Astrocyte (in vitro differentiated cells and primary cell): ENCODE data around the gene NOP10. TPM values are rescaled to one million over a fixed set of nuclear protein-coding genes. Genes with fewer than 3 reads are reported as not detected.

ENCODE experiments used
- DNase-seq: peaks from one replicate; pipeline ENCODE4 v3.0.0-alpha.2; 2010; ENCODE audit warnings: low read depth
- FAIRE-seq: peaks from 2 replicates; lab custom pipeline; 2011; peaks lifted over from hg19 to GRCh38; lab: Jason Lieb, UNC
- H2AFZ ChIP-seq: 2 replicates; pipeline ENCODE4 v1.6.0; 2012; ENCODE audit warnings: low read depth, low read length, inconsistent platforms
- H3K27ac ChIP-seq: 2 replicates; pipeline ENCODE4 v1.5.1; 2011; ENCODE audit warnings: low read depth, low read length, inconsistent platforms
- H3K27me3 ChIP-seq: 2 replicates; pipeline ENCODE4 v1.6.0; 2011; ENCODE audit warnings: low read length, inconsistent platforms; ENCODE audit not compliant: insufficient read depth
- H3K36me3 ChIP-seq: 2 replicates; pipeline ENCODE4 v1.5.1; 2011; ENCODE audit warnings: low read length, inconsistent platforms; ENCODE audit not compliant: insufficient read depth
- H3K4me1 ChIP-seq: 2 replicates; pipeline ENCODE4 v1.5.1; 2011; ENCODE audit warnings: low read length, inconsistent platforms; ENCODE audit not compliant: insufficient read depth
- H3K4me2 ChIP-seq: 2 replicates; pipeline ENCODE4 v1.6.0; 2012; ENCODE audit warnings: low read length, inconsistent platforms
- H3K4me3 ChIP-seq: 2 replicates; pipeline ENCODE4 v1.5.1; 2011; ENCODE audit warnings: low read depth, mild to moderate bottlenecking, low read length, inconsistent platforms; ENCODE audit not compliant: insufficient read depth
- H3K79me2 ChIP-seq: 2 replicates; pipeline ENCODE4 v1.6.0; 2012; ENCODE audit warnings: mild to moderate bottlenecking, low read length, inconsistent platforms; ENCODE audit not compliant: insufficient read depth
- H3K9ac ChIP-seq: 2 replicates; pipeline ENCODE4 v1.6.0; 2012; ENCODE audit warnings: mild to moderate bottlenecking, low read length, inconsistent platforms
- H3K9me3 ChIP-seq: 2 replicates; pipeline ENCODE4 v1.5.1; 2012; ENCODE audit warnings: low read depth, mild to moderate bottlenecking, low read length, inconsistent platforms; ENCODE audit not compliant: insufficient read depth
- H4K20me1 ChIP-seq: 2 replicates; pipeline ENCODE4 v1.6.0; 2012; ENCODE audit warnings: low read length, inconsistent platforms; ENCODE audit not compliant: insufficient read depth
- H3K27ac Mint-ChIP-seq: one replicate; pipeline ENCODE4 v1.8.0; 2021; ENCODE audit warnings: mild to moderate bottlenecking, mixed read lengths; ENCODE audit not compliant: unreplicated experiment
- H3K27me3 Mint-ChIP-seq: one replicate; pipeline ENCODE4 v1.8.0; 2021; ENCODE audit warnings: low read depth, mixed read lengths; ENCODE audit not compliant: unreplicated experiment
- H3K36me3 Mint-ChIP-seq: one replicate; pipeline ENCODE4 v1.8.0; 2021; ENCODE audit warnings: low read depth, mixed read lengths; ENCODE audit not compliant: unreplicated experiment
- H3K4me1 Mint-ChIP-seq: one replicate; pipeline ENCODE4 v1.8.0; 2021; ENCODE audit warnings: low read depth, mixed read lengths; ENCODE audit not compliant: unreplicated experiment
- H3K4me3 Mint-ChIP-seq: one replicate; pipeline ENCODE4 v1.8.0; 2021; ENCODE audit warnings: mild to moderate bottlenecking, moderate library complexity, mixed read lengths; ENCODE audit not compliant: unreplicated experiment
- H3K9me3 Mint-ChIP-seq: one replicate; pipeline ENCODE4 v1.8.0; 2021; ENCODE audit warnings: mild to moderate bottlenecking, mixed read lengths; ENCODE audit not compliant: unreplicated experiment
- EZH2 ChIP-seq: IDR thresholded peaks from 2 replicates; pipeline ENCODE4 v1.6.1; 2012; ENCODE audit warnings: mild to moderate bottlenecking, low read length, inconsistent platforms; ENCODE audit not compliant: insufficient read depth
- total RNA-seq: library from RNA; stranded (reverse); gene quantifications from 2 replicates; pipeline ENCODE4 v1.2.1, GENCODE V29; 2021
- TF ChIP-seq, protein P1 (sequence below): IDR thresholded peaks from 2 replicates; pipeline ENCODE4 v1.5.1; 2011; ENCODE audit warnings: low read depth, mild to moderate bottlenecking, inconsistent platforms, low read length, moderate library complexity; ENCODE audit not compliant: insufficient read depth

NOP10 gene
- total RNA-seq, 1 donor from 2014 or later = 224 TPM

DNA sequence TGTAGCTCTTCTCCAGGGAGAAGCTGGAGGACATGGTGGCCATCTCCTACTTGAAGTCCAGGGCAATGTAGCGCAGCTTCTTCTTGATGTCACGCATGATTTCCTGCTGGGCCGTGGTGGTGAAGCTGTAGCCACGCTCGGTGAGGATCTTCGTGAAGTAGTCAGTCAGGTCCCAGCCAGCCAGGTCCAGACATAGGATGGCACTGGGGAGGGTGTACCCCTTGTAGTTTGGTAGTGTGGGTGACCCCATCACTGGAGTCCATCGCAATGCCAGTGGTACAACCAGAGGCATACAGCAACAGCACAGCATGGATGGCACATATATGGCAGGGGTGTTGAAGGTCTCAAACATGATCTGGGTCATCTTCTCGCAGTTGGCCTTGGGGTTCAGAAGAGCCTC is 31.0 kb upstream of the NOP10 start:
- Histone ChIP-seq H3K27ac (no peak overlapping the region), H3K4me2 (no peak overlapping the region), H4K20me1 (no peaks in the 10 kb centered on the region), H3K4me1 (no peaks in the 10 kb centered on the region), H3K36me3 (no peaks in the 10 kb centered on the region), H3K9me3 (no peaks in the 10 kb centered on the region), H3K9ac (no peak overlapping the region), H3K79me2 (no peaks in the 10 kb centered on the region), H2AFZ (no peak overlapping the region), H3K27me3 (no peaks in the 10 kb centered on the region), H3K4me3 (no peak overlapping the region)
- H3K36me3 Mint-ChIP-seq = peaks cover 6% of the 10 kb centered on the region
- H3K9me3 Mint-ChIP-seq = peaks cover 5% of the 10 kb centered on the region
- peaks cover 7% of the 10 kb centered on the region for H3K4me1 Mint-ChIP-seq
- H3K4me3 Mint-ChIP-seq = no peak overlapping the region
- TF ChIP-seq EZH2 = no peak
- TF ChIP-seq, protein P1, sequence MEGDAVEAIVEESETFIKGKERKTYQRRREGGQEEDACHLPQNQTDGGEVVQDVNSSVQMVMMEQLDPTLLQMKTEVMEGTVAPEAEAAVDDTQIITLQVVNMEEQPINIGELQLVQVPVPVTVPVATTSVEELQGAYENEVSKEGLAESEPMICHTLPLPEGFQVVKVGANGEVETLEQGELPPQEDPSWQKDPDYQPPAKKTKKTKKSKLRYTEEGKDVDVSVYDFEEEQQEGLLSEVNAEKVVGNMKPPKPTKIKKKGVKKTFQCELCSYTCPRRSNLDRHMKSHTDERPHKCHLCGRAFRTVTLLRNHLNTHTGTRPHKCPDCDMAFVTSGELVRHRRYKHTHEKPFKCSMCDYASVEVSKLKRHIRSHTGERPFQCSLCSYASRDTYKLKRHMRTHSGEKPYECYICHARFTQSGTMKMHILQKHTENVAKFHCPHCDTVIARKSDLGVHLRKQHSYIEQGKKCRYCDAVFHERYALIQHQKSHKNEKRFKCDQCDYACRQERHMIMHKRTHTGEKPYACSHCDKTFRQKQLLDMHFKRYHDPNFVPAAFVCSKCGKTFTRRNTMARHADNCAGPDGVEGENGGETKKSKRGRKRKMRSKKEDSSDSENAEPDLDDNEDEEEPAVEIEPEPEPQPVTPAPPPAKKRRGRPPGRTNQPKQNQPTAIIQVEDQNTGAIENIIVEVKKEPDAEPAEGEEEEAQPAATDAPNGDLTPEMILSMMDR = no peak
- no peak for DNase-seq
- FAIRE-seq = no peak
- H3K27me3 Mint-ChIP-seq = no peaks in the 10 kb centered on the region
- H3K27ac Mint-ChIP-seq = no peak overlapping the region

DNA sequence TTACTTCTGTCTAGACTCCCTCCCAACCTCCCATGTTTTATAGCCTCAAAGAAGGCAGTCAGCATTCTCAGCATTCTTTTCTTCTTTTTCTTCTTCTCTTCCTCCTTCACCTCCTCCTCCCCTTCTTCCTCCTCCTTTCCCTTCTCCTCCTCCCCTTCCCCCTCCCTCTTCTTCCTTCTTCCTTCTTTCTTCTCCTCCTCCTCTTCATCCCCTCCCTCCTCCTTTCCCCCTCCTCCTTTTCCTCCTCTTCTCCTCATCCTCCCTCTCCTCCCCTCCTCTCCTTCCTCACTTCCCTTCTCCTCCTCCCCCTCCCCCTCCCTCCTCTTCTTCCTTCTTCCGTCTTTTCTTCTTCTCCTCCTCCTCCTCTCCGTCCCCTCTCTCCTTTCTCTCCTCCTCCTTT is 27.7 kb upstream of the NOP10 start:
- Mint-ChIP-seq H3K9me3 (peaks cover 5% of the 10 kb centered on the region), H3K4me1 (peaks cover 13% of the 10 kb centered on the region), H3K27ac (peak overlapping the region; percentile 12), H3K36me3 (peaks cover 4% of the 10 kb centered on the region), H3K4me3 (no peak overlapping the region), H3K27me3 (no peaks in the 10 kb centered on the region)
- DNase-seq (no peak), FAIRE-seq (no peak)
- Histone ChIP-seq H4K20me1 (peaks cover 7% of the 10 kb centered on the region), H3K4me2 (no peak overlapping the region), H3K9ac (no peak overlapping the region), H2AFZ (no peak overlapping the region), H3K4me3 (no peak overlapping the region), H3K27me3 (no peaks in the 10 kb centered on the region), H3K9me3 (no peaks in the 10 kb centered on the region), H3K79me2 (peaks cover 11% of the 10 kb centered on the region), H3K36me3 (no peaks in the 10 kb centered on the region), H3K27ac (no peak overlapping the region), H3K4me1 (peaks cover 11% of the 10 kb centered on the region)
- TF ChIP-seq EZH2 = no peak

DNA sequence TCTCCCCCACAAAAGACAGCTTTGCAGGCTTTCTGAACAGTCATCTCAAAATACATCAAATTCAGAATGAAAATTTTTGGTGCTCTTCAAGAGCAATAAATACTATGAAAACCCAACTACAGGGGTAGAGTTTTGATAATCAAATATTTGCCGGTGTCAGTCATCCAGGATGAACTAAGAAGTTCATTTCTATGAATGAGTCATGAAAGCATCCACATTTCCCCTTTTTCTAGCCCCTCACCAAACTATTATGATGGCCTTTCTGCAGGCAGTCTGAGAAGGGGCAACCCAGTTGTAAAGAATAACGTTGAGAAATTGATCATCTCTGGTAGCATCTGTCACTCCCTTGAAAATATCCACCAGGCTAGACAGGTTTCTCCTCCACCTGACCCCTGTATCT is 27.2 kb upstream of the NOP10 start:
- FAIRE-seq (no peak), DNase-seq (no peak)
- Histone ChIP-seq H3K9ac (no peak overlapping the region), H3K36me3 (no peaks in the 10 kb centered on the region), H4K20me1 (peaks cover 12% of the 10 kb centered on the region), H3K4me3 (no peak overlapping the region), H3K4me1 (peaks cover 15% of the 10 kb centered on the region), H2AFZ (no peak overlapping the region), H3K9me3 (no peaks in the 10 kb centered on the region), H3K79me2 (peaks cover 16% of the 10 kb centered on the region), H3K27me3 (no peaks in the 10 kb centered on the region), H3K4me2 (no peak overlapping the region), H3K27ac (no peak overlapping the region)
- H3K36me3 Mint-ChIP-seq = peaks cover 4% of the 10 kb centered on the region
- TF ChIP-seq, protein P1 = no peak
- H3K9me3 Mint-ChIP-seq = peaks cover 5% of the 10 kb centered on the region
- peaks cover 17% of the 10 kb centered on the region for H3K4me1 Mint-ChIP-seq
- no peak overlapping the region for H3K4me3 Mint-ChIP-seq
- H3K27me3 Mint-ChIP-seq = no peaks in the 10 kb centered on the region
- H3K27ac Mint-ChIP-seq = peak overlapping the region; percentile 12
